GM19467 (cell line): Measurements from ENCODE around the gene SSTR5.
"Not testable (repeated sequence)": the region's sequence is repeated elsewhere in the genome, so short reads cannot be mapped to it uniquely, and the experiment has no call there.

Experiments
- ATAC-seq: cut with Tn5 transposase; IDR thresholded peaks from one replicate; pipeline ENCODE4 v1.9.1; 2021; ENCODE audit warnings: mild to moderate bottlenecking, moderate library complexity; ENCODE audit not compliant: unreplicated experiment

SSTR5 gene

DNA sequence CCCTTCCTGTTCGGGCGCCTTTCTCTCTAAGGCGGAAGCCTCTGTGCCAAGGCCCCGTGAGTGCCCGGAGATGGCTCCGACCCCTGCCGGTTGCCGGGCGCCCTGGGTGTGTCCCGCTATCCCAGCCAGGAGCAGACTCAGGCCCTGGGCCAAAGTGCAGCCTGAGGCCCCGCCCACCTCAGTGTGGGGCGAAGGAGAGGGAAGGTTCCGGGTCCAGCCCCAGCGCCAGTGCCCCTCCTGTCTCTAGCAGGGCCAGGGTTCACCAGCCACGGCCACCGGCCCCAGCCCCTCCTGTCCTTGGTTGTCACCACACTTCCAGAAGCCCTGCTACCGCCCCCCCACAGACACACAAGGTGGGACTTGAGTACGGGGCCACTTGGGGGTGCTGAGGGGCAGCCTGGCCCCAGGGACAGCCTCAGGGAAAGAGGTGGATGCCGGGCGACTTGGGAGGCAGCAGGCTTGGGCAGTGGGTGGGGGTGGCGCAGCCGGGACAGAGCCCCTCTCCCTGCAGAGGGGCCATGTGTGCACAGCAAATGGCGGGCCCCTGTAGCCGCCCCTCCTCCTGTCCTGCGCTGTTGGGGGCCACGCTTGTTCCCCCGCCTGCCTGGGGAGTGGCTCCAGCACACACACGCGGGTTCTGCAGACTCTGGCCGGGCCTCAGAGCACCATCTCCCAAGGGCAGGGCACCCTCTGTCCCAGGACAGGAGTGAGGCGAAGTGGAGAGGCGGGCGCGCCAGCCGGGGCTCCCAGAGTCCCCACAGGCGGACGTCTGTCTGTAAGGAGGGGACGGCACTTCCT, 17.5 kb downstream of the SSTR5 start:
- no peak for ATAC-seq

DNA sequence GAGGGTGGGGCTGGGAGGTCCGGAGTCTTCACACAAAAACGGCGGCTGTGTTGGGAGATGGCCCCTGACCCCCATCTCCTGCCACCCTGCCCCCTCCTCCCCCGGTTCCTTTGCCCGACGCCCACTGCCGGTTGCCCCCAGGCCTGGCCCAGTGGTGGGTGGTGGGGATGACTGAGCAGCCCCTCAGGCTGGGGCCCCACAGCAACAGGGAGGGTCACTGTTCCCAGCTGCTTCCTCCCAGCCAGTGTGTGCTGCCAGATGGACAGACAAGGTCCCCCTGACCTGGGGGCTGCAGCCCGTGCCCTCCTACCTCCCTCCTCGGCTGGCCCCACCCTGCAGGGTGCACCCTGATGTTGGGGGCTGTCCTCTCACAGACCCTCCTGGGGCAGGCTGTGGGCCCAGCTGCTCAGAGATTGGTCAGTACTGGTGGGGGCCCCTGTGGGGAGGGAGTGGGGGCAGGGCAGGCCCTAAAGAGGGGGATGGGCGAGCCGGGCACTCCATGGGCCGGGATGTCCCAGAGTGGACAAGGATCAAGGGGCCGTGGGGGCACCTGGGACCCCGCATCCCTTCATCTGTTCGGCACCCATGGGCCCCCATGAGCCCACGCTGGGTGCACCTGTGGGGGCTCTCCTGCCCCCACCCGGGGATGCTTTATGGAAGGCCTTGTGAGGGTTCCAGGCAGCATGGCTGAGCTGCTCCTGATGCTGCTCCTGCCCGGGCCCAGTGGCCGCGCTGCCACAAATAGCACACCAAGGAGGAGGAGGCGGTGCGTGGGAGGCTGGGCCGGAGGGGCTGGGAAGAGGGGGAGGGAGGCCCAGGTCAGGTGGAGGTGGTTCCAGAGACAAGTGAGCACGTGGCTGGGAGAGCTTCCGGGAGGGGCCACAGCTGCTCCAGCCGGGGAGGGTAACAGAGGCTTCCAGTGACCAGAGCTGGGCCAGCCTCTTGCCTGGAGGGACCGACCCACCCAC, 18.4 kb downstream of the SSTR5 start:
- no peak for ATAC-seq

DNA sequence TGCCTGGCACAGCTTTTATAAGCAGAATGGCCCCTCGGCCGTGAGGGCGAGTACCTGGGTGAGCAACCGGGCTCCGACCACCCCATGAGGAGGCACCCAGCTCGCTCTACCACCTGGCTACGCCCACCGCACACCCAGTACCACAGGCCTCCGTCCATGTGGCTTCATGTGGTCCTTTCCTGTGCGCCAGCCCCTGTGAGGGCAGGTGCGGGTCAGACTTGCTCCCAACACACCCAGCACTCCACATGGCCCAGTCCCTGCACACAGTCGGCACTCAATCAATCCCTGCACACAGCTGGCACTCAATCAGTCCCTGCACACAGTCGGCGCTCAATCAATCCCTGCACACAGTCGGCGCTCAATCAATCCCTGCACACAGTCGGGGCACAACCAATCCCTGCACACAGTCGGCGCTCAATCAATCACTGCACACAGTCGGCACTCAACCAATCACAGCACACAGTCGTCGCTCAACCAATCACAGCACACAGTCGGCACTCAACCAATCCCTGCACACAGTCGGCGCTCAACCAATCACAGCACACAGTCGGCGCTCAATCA, 19.5 kb downstream of the SSTR5 start:
- ATAC-seq: no peak

GRCh38 chr16:1092685-1093283, 20.2 kb downstream of the SSTR5 start:
- ATAC-seq: not testable (repeated sequence)

- no peak for ATAC-seq
These were observed 21.0 kb downstream of the SSTR5 start for GRCh38 chr16:1093284-1094123.

DNA sequence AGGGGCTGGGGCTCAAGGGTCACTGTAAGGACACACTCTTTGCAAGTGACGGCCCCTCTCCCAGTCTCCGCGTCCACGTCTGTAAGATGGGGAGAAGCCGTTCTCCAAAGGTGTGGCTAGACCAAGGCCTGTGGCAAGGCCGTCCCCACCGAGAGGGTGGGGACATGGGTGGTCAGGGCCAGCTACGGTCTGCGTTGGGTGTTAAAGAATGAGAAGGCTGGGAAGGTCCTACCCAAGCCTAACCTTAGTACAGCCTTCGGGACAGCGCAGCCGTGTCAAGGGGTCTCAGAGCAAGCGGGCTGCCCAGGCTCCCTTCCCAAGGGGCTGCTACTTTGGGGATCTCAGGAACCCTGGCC, 21.6 kb downstream of the SSTR5 start:
- no peak for ATAC-seq

DNA sequence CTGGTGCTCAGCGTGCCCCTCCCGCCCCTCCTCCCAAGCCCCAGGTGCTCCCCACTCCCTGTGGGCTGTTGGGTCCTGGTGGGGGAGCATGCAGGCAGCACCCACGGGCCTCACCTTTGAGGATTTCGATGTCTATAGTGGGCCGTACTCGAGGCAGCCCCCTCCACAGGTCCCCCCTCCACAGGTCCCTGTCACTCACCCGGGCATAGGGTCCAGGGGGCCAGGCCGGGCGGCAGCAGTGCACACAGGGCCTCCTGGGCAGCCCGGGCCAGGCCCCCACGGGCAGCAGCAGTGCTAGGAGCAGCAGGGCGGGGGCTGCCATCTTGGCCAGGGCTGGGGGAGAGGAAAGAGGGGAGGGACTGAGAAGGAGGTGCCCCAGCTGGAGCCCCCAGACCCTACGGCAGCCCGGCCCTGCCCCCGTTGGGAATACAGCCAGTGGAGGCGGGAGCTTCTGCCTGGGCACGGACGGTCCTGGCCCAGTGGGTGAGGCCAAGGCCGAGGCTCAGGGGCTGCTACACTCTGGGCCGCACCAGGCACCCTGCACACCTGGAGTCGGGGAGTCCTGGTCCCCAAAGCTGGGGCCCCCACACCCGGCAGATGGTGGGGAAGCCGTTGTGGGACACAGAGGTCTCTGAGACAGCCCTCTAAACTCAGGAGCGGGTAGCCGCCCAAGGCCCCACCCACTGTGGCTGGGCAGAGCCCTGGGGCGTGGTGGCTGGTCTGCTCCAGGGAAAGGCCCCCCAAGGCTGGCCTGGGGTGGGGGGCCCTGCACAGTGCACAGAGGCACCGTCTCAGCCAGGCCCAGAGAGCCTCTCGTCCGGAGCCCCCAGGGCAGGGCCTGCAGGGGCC, 22.3 kb downstream of the SSTR5 start:
- no peak for ATAC-seq

DNA sequence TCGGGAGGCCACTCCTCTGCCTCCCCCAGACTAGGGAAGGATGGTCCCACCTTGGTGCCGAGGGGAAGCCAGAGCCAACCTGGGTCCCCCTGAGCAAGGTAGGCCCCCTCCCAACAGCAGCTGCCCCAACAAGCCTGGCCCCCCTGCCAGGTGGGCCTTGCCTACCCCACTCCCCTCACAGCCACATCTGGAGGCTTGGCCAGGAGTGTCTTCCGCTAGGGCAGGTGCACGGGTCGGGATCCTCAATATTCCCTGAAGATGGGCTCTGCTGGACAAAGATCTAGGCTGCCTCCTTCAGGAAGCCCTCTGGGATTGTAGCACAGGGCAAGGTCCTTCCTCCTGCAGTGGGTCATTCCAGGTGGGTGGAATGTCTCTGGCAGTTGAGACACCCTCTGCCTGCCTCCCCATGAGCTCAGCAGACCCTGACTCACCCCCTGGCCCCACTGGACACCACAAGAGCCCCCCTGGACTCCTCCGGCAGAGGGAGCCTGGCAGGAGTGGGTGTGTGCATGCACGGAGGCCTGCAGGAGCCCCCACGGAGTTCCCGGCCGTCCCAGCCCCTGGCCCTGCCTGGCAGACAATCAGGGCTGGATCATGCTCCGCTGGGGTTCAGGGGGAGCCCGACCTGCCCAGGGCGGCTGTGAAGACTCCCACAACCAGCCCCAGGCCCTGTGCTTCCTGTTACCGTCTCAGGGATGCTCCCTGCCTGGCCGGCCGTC, 23.1 kb downstream of the SSTR5 start:
- no peak for ATAC-seq

GRCh38 chr16:1096169-1097082, 23.9 kb downstream of the SSTR5 start, which contains the start of gene C1QTNF8:
Gene C1QTNF8 (minus strand): TSS chr16:1096244. CDS start chr16:1094922, 1,322 bp downstream.
- ATAC-seq: no peak

GRCh38 chr16:1097156-1097555, 24.6 kb downstream of the SSTR5 start:
- no peak for ATAC-seq

DNA sequence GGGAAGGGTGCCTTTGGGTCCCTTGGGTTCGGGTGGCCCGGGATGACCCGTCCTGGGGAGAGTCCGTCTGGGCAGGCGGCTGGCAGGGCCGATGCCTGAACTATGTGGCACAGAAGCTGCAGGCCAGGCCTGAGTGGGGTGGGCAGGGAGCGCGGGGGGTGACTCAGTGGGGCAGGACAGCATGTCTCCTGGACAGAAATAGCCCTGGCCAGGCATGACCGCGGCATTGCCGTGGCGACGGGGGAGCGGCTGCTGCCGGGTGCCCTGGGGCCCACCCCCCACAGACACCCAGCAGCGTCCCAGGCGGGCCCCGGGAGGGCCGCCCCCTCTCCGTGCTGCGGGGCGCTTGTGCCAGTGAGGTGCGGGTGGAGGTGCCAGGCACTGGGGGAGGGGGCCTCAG, 25.3 kb downstream of the SSTR5 start:
- ATAC-seq: no peak

DNA sequence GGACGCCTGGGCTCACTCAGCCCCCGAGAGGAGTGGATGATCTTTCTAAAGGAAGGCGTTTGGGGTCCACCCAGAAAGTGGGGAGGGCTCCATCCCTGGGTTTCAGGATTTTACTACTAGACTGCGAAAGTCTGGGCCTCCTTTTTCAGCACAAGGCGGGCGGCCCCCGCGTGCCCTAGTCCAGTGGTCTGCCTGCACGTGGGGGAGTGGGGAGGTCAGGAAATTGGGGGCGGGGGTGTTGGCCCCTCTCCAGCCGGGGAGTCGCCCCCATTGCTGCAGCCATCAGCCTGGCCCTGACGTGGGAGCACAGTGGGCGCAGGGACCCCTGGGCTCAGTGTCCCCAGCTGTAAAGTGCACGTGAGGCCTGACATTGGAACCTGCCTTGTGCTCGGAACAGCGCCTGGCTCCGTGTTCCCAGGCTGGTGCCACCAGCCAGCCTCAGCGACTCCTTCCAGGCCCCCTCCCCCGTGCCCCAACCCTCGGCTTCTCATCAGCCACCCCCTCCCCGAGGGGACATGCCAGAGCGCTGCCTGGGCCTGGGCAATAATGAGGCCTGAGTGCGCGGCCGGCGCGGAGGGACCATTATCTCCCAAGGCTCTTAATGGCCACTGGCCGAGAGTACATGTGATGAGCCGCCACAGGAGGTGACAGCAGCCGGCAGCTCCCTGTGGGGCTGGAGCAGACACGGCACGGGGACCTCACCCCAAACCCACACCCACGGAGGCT, 25.9 kb downstream of the SSTR5 start:
- no peak for ATAC-seq

GRCh38 chr16:1099189-1100083, 26.9 kb downstream of the SSTR5 start:
- ATAC-seq: no peak

DNA sequence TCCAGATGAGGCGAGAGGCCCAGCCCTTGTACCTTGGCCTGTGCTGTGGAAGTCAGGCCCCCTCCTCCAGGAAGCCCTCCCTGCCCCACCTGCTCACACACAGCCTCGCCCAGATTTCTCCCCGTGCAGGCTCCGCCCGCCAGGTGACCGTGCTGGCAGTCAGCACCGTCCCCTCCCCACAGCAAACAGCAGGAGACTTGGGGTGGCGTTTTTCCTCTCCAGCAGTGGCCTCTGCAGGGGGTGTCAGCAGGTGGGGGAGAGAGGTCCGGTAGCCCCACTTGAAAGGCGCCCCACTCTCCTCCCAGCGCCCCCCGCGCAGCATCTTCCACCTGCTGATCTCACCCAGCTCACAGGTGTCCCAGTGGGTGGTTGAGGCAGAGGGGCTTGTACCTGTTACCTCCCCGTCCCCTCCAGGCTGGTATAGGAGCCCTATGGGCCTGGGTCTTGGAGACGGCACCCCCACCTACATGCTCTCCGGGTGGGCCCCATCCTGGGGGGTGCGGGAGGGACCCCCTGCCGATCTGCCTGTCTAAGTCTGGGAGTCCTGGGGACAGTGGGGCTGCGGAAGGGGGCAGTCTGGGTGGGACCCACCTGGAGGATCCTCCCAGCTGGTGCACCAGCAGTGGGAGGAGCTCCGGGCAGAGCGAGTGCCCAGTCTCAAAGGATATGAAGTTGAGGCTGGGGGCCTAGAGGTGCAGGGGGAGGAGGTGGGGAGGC, 27.7 kb downstream of the SSTR5 start:
- ATAC-seq: no peak

DNA sequence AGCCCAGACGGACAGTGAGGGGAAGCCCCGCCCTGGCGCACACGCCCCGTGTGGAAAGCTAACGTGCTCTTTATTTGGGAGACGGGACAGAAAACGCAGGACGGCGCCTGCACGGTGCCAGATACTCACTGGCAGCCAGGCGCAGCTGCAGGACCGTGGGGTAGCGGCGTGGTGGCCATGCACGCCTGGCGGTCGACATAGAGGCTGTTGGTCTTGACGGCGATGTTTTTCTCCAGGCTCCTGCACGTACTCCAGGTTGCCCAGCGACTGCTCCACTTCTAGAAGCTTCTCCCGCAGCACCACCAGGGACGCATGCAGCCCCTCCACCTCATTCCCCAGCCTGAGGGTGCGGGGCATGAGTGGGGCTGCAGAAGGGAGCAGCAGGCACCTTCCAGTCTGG, 28.6 kb downstream of the SSTR5 start:
- no peak for ATAC-seq
